Measurements from ENCODE around the gene LEMD2.

DNA sequence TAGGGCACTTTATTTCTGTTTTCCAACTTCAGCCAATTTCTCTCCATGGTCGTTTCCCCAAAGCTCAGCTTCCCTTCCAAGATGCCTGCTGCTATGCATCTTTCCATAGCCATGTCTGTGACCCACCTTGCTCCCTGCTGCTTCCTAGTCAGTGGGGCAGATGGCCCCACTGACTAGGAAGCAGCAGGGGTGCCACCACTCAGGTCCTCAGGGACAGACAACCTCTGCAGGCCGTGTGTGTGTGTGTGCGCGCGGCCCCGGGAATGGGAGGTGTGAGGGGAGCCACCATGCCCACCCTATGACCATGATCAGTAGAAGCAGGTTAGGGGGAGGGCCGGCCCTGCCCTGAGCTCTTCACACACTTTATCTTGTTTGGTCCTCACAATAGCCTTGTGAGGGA lies 39.5 kb downstream of the LEMD2 start:
- TF ChIP-seq POLR2AphosphoS5 (IDR thresholded peaks at IDR 0.05) = no peak
- TF ChIP-seq CTCF (IDR thresholded peaks at IDR 0.05) = no peak
- TF ChIP-seq POLR2A (IDR thresholded peaks at IDR 0.05) = no peak

Measured in suprapubic skin (tissue), 4 donors.